Measurements from ENCODE around the gene DVL1. TPM values are rescaled to one million over a fixed set of nuclear protein-coding genes. Genes with fewer than 3 reads are reported as not detected.

The DVL1 gene
- polyA plus RNA-seq, 1 donor = 45.4 TPM

- Histone ChIP-seq H3K27ac (ENCODE audit: low read length) (no peak overlapping the region), H3K4me3 (ENCODE audit: low read length) (no peak overlapping the region), H3K4me1 (ENCODE audit: control insufficient read depth, insufficient read depth, low read length) (peaks cover 17% of the 10 kb centered on the region), H3K27me3 (ENCODE audit: control insufficient read depth, insufficient read depth, low read length) (no peaks in the 10 kb centered on the region), H3K9me3 (ENCODE audit: control insufficient read depth, low read depth, low read length) (peaks cover 7% of the 10 kb centered on the region), H3K36me3 (ENCODE audit: control insufficient read depth, insufficient read depth, low read length) (peaks cover 45% of the 10 kb centered on the region)
- no peak for DNase-seq
- no CpG with 5 or more reads among the region's 36 CpGs for WGBS (ENCODE audit: insufficient coverage, low lambda C conversion rate)
Observed at GRCh38 chr1:1340791-1341548, 8.2 kb downstream of the DVL1 start.

- no peaks in the 10 kb centered on the region for H3K27me3 ChIP-seq (ENCODE audit: control insufficient read depth, insufficient read depth, low read length)
- peaks cover 7% of the 10 kb centered on the region for H3K9me3 ChIP-seq (ENCODE audit: control insufficient read depth, low read depth, low read length)
- no peak overlapping the region for H3K27ac ChIP-seq (ENCODE audit: low read length)
- H3K4me3 ChIP-seq (ENCODE audit: low read length) = no peak overlapping the region
- peaks cover 50% of the 10 kb centered on the region for H3K36me3 ChIP-seq (ENCODE audit: control insufficient read depth, insufficient read depth, low read length)
- H3K4me1 ChIP-seq (ENCODE audit: control insufficient read depth, insufficient read depth, low read length) = peaks cover 9% of the 10 kb centered on the region
- no peak for DNase-seq
- WGBS (ENCODE audit: insufficient coverage, low lambda C conversion rate) = 100% methylated on average over 2 of the region's 23 CpGs
Observed at GRCh38 chr1:1340185-1340584, 9.0 kb downstream of the DVL1 start.

- no peaks in the 10 kb centered on the region for H3K4me1 ChIP-seq (ENCODE audit: control insufficient read depth, insufficient read depth, low read length)
- no peak for DNase-seq
- no peak overlapping the region for H3K4me3 ChIP-seq (ENCODE audit: low read length)
- peaks cover 51% of the 10 kb centered on the region for H3K36me3 ChIP-seq (ENCODE audit: control insufficient read depth, insufficient read depth, low read length)
- H3K27me3 ChIP-seq (ENCODE audit: control insufficient read depth, insufficient read depth, low read length) = no peaks in the 10 kb centered on the region
- no CpG with 5 or more reads among the region's 36 CpGs for WGBS (ENCODE audit: insufficient coverage, low lambda C conversion rate)
- no peak overlapping the region for H3K27ac ChIP-seq (ENCODE audit: low read length)
- peaks cover 11% of the 10 kb centered on the region for H3K9me3 ChIP-seq (ENCODE audit: control insufficient read depth, low read depth, low read length)
Observed at GRCh38 chr1:1338278-1338677, 10.9 kb downstream of the DVL1 start.

GRCh38 chr1:1337793-1338147, 11.4 kb downstream of the DVL1 start:
- Histone ChIP-seq H3K27ac (ENCODE audit: low read length) (no peak overlapping the region), H3K4me3 (ENCODE audit: low read length) (no peak overlapping the region), H3K27me3 (ENCODE audit: control insufficient read depth, insufficient read depth, low read length) (no peaks in the 10 kb centered on the region), H3K36me3 (ENCODE audit: control insufficient read depth, insufficient read depth, low read length) (peaks cover 51% of the 10 kb centered on the region), H3K9me3 (ENCODE audit: control insufficient read depth, low read depth, low read length) (peaks cover 11% of the 10 kb centered on the region), H3K4me1 (ENCODE audit: control insufficient read depth, insufficient read depth, low read length) (no peaks in the 10 kb centered on the region)
- no peak for DNase-seq
- no CpG with 5 or more reads among the region's 18 CpGs for WGBS (ENCODE audit: insufficient coverage, low lambda C conversion rate)

GRCh38 chr1:1336931-1337792, 12.1 kb downstream of the DVL1 start:
- H3K27ac ChIP-seq (ENCODE audit: low read length) = no peak overlapping the region
- H3K9me3 ChIP-seq (ENCODE audit: control insufficient read depth, low read depth, low read length) = peaks cover 11% of the 10 kb centered on the region
- peaks cover 49% of the 10 kb centered on the region for H3K36me3 ChIP-seq (ENCODE audit: control insufficient read depth, insufficient read depth, low read length)
- no CpG with 5 or more reads among the region's 32 CpGs for WGBS (ENCODE audit: insufficient coverage, low lambda C conversion rate)
- no peaks in the 10 kb centered on the region for H3K27me3 ChIP-seq (ENCODE audit: control insufficient read depth, insufficient read depth, low read length)
- H3K4me3 ChIP-seq (ENCODE audit: low read length) = no peak overlapping the region
- no peaks in the 10 kb centered on the region for H3K4me1 ChIP-seq (ENCODE audit: control insufficient read depth, insufficient read depth, low read length)
- no peak for DNase-seq

- H3K36me3 ChIP-seq (ENCODE audit: control insufficient read depth, insufficient read depth, low read length) = peaks cover 44% of the 10 kb centered on the region
- no peak for DNase-seq
- H3K4me1 ChIP-seq (ENCODE audit: control insufficient read depth, insufficient read depth, low read length) = no peaks in the 10 kb centered on the region
- H3K27me3 ChIP-seq (ENCODE audit: control insufficient read depth, insufficient read depth, low read length) = no peaks in the 10 kb centered on the region
- H3K27ac ChIP-seq (ENCODE audit: low read length) = no peak overlapping the region
- no peak overlapping the region for H3K4me3 ChIP-seq (ENCODE audit: low read length)
- no CpG with 5 or more reads among the region's 26 CpGs for WGBS (ENCODE audit: insufficient coverage, low lambda C conversion rate)
- H3K9me3 ChIP-seq (ENCODE audit: control insufficient read depth, low read depth, low read length) = peaks cover 11% of the 10 kb centered on the region
Observed at GRCh38 chr1:1336446-1336845, 12.8 kb downstream of the DVL1 start.

GRCh38 chr1:1335792-1336248, 13.4 kb downstream of the DVL1 start:
- no peaks in the 10 kb centered on the region for H3K27me3 ChIP-seq (ENCODE audit: control insufficient read depth, insufficient read depth, low read length)
- WGBS (ENCODE audit: insufficient coverage, low lambda C conversion rate) = no CpG with 5 or more reads among the region's 21 CpGs
- no peak overlapping the region for H3K27ac ChIP-seq (ENCODE audit: low read length)
- H3K36me3 ChIP-seq (ENCODE audit: control insufficient read depth, insufficient read depth, low read length) = peaks cover 38% of the 10 kb centered on the region
- H3K4me3 ChIP-seq (ENCODE audit: low read length) = no peak overlapping the region
- H3K4me1 ChIP-seq (ENCODE audit: control insufficient read depth, insufficient read depth, low read length) = peaks cover 6% of the 10 kb centered on the region
- DNase-seq = no peak
- peaks cover 13% of the 10 kb centered on the region for H3K9me3 ChIP-seq (ENCODE audit: control insufficient read depth, low read depth, low read length)

GRCh38 chr1:1335283-1335682, 13.9 kb downstream of the DVL1 start:
- DNase-seq = no peak
- Histone ChIP-seq H3K4me1 (ENCODE audit: control insufficient read depth, insufficient read depth, low read length) (peaks cover 11% of the 10 kb centered on the region), H3K27ac (ENCODE audit: low read length) (no peak overlapping the region), H3K9me3 (ENCODE audit: control insufficient read depth, low read depth, low read length) (peaks cover 18% of the 10 kb centered on the region), H3K27me3 (ENCODE audit: control insufficient read depth, insufficient read depth, low read length) (no peaks in the 10 kb centered on the region), H3K4me3 (ENCODE audit: low read length) (no peak overlapping the region), H3K36me3 (ENCODE audit: control insufficient read depth, insufficient read depth, low read length) (peaks cover 33% of the 10 kb centered on the region)
- no CpG with 5 or more reads among the region's 16 CpGs for WGBS (ENCODE audit: insufficient coverage, low lambda C conversion rate)

- Histone ChIP-seq H3K9me3 (ENCODE audit: control insufficient read depth, low read depth, low read length) (peaks cover 21% of the 10 kb centered on the region), H3K4me3 (ENCODE audit: low read length) (no peak overlapping the region), H3K4me1 (ENCODE audit: control insufficient read depth, insufficient read depth, low read length) (peaks cover 15% of the 10 kb centered on the region), H3K36me3 (ENCODE audit: control insufficient read depth, insufficient read depth, low read length) (peaks cover 28% of the 10 kb centered on the region), H3K27ac (ENCODE audit: low read length) (no peak overlapping the region), H3K27me3 (ENCODE audit: control insufficient read depth, insufficient read depth, low read length) (no peaks in the 10 kb centered on the region)
- DNase-seq = no peak
- no CpG with 5 or more reads among the region's 11 CpGs for WGBS (ENCODE audit: insufficient coverage, low lambda C conversion rate)
Observed at GRCh38 chr1:1334835-1335234, 14.4 kb downstream of the DVL1 start.

GRCh38 chr1:1333551-1334241, 15.5 kb downstream of the DVL1 start:
- no peak for DNase-seq
- Histone ChIP-seq H3K4me3 (ENCODE audit: low read length) (no peak overlapping the region), H3K4me1 (ENCODE audit: control insufficient read depth, insufficient read depth, low read length) (peaks cover 15% of the 10 kb centered on the region), H3K27me3 (ENCODE audit: control insufficient read depth, insufficient read depth, low read length) (no peaks in the 10 kb centered on the region), H3K27ac (ENCODE audit: low read length) (no peak overlapping the region), H3K9me3 (ENCODE audit: control insufficient read depth, low read depth, low read length) (peaks cover 21% of the 10 kb centered on the region), H3K36me3 (ENCODE audit: control insufficient read depth, insufficient read depth, low read length) (peaks cover 24% of the 10 kb centered on the region)
- WGBS (ENCODE audit: insufficient coverage, low lambda C conversion rate) = no CpG with 5 or more reads among the region's 36 CpGs

Measured in large intestine (tissue), 3 donors.